Measurements from ENCODE around the gene BNIP5. TPM values are rescaled to one million over a fixed set of nuclear protein-coding genes. Genes with fewer than 3 reads are reported as not detected.

The BNIP5 gene
- total and polyA plus RNA-seq, 2 donors from 2014 or later: 0.44 TPM; not detected in 1

DNA sequence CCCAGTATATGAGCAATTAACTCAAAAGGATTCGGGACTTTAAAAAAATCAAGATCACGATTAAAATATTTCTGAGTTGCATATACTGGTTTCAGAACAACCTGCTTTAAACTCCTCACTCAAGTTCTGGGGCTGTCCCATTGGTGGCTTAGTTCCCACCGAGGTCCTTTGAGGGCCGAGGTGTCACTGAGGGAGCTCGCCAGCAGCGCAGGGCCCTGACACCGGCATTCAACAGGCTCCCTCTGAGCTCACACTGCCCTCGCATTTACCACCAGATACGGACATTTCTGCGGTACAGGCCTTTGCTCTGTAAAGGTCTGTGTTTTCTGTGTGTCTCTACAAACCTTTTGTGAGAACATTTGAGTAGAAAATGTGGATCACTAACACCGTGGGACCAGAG is 24.4 kb upstream of the BNIP5 start:
- intact Hi-C loops (cut with DNase I): no loop called here
- TF ChIP-seq, protein P1, sequence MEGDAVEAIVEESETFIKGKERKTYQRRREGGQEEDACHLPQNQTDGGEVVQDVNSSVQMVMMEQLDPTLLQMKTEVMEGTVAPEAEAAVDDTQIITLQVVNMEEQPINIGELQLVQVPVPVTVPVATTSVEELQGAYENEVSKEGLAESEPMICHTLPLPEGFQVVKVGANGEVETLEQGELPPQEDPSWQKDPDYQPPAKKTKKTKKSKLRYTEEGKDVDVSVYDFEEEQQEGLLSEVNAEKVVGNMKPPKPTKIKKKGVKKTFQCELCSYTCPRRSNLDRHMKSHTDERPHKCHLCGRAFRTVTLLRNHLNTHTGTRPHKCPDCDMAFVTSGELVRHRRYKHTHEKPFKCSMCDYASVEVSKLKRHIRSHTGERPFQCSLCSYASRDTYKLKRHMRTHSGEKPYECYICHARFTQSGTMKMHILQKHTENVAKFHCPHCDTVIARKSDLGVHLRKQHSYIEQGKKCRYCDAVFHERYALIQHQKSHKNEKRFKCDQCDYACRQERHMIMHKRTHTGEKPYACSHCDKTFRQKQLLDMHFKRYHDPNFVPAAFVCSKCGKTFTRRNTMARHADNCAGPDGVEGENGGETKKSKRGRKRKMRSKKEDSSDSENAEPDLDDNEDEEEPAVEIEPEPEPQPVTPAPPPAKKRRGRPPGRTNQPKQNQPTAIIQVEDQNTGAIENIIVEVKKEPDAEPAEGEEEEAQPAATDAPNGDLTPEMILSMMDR (IDR thresholded peaks at IDR 0.05; ENCODE audit: borderline replicate concordance, extremely low read depth, insufficient read depth): no peak
- H3K36me3 ChIP-seq (ENCODE audit: control insufficient read depth in 2 of 3, insufficient read depth in 3 of 3, low read length in 3 of 3): no peaks in the 10 kb centered on the region
- H3K4me3 ChIP-seq (ENCODE audit: low read length in 3 of 3): no peak overlapping the region
- H3K27me3 ChIP-seq (ENCODE audit: control insufficient read depth, insufficient read depth, low read length): no peaks in the 10 kb centered on the region
- FAIRE-seq: no peak
- H3K9ac ChIP-seq (ENCODE audit: low read length in 3 of 3): no peak overlapping the region
- peaks cover 0 to 8% (median 7%) of the 10 kb centered on the region in 3 donors for H3K4me1 ChIP-seq (ENCODE audit: control insufficient read depth in 2 of 3, insufficient read depth in 2 of 3, low read depth in 1 of 3, low read length in 3 of 3)
- H3K27ac ChIP-seq (ENCODE audit: low read depth in 2 of 2, low read length in 2 of 2): no peak overlapping the region
- no peak for DNase-seq
- no peaks in the 10 kb centered on the region for H3K9me3 ChIP-seq (ENCODE audit: control insufficient read depth in 2 of 3, insufficient read depth in 1 of 3, low read length in 3 of 3)

DNA sequence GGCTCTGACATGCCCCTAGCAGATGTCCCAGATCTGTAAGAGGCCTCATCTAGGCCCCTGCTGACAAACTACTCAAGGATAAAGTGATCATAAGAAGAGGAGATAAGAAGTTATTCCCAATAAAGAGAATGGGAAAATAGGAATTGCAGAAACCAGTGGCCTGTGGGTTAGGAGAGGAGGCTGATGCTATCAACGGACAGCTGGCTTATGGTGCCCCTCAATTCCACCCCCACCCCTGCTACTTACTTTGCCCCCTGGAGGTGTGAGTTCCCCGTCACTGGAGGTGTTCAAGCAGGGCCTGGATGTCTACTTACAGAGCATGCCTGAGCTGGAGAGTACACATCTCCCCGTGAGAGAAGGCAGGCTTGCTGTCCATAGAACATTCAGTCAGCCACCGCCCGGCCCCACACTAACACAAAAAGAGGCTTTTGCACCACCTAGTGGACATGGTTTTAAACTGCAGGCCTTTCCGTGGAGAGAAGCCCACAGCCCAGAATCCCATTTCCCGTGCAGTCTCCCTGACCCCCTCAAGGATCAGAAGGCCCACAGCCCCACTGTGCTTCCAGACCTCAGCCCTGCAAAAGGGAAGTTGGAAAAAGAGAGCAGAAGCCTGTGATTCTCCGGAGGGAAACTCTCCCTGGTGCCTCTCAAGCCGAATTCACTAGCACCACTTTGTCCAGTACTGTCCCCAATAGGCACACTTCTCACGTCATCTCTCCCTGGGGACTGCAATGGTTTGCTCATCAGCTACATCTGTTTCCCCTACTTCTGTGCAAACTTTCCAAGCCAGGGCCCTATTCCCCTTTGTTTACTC is 23.8 kb upstream of the BNIP5 start:
- H3K27me3 ChIP-seq (ENCODE audit: control insufficient read depth, insufficient read depth, low read length): no peaks in the 10 kb centered on the region
- DNase-seq (peak; percentile 80 to 94 (median 86)), FAIRE-seq (no peak)
- no peaks in the 10 kb centered on the region for H3K9me3 ChIP-seq (ENCODE audit: control insufficient read depth in 2 of 3, insufficient read depth in 1 of 3, low read length in 3 of 3)
- peaks cover 0 to 8% (median 7%) of the 10 kb centered on the region in 3 donors for H3K4me1 ChIP-seq (ENCODE audit: control insufficient read depth in 2 of 3, insufficient read depth in 2 of 3, low read depth in 1 of 3, low read length in 3 of 3)
- intact Hi-C loops (cut with DNase I): no loop called here
- H3K4me3 ChIP-seq (ENCODE audit: low read length in 3 of 3): no peak overlapping the region
- H3K27ac ChIP-seq (ENCODE audit: low read depth in 2 of 2, low read length in 2 of 2): no peak overlapping the region
- TF ChIP-seq, protein P1 (IDR thresholded peaks at IDR 0.05; ENCODE audit: borderline replicate concordance, extremely low read depth, insufficient read depth): peak; percentile 77
- H3K36me3 ChIP-seq (ENCODE audit: control insufficient read depth in 2 of 3, insufficient read depth in 3 of 3, low read length in 3 of 3): no peaks in the 10 kb centered on the region
- no peak overlapping the region for H3K9ac ChIP-seq (ENCODE audit: low read length in 3 of 3)

DNA sequence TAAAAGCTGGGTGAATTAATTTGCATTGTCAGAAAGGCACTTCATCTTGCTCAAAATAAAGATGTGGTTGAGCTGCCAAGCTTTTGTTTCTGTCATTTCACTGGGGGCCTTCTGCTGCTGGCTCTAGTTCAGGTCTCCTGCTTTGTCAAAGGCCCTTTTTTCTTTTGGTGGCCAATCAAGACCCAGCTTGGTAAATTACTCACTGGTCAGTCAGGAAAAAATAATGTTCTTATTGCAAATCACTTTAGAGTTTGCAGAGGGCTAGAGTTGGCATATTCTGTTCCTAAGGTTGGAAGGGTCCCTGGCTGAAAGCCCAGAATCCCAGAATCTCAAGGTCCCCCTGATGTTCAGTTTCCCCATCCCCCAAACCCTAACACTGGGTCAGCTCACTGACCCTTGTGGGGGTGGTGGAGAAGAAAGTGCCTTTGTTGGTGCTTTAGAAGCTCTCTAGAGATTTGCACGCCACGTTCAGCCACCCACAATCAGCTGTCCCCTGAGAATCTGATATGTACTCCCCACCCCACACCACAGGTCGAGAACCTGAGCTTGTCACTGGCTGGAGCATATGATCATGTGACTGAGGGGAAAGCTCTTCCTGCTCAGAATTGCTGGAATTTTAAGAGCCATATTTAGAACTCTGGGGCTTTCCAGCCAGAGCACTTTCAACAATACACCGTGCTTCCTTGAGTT is 21.7 kb upstream of the BNIP5 start:
- FAIRE-seq (no peak), DNase-seq (peak in 2 of 5 donors; percentile 26 to 48)
- H3K27me3 ChIP-seq (ENCODE audit: control insufficient read depth, insufficient read depth, low read length): no peaks in the 10 kb centered on the region
- intact Hi-C loops (cut with DNase I): no loop called here
- no peak overlapping the region for H3K4me3 ChIP-seq (ENCODE audit: low read length in 3 of 3)
- H3K9ac ChIP-seq (ENCODE audit: low read length in 3 of 3): no peak overlapping the region
- peak overlapping the region; percentile 26 to 37 for H3K27ac ChIP-seq (ENCODE audit: low read depth in 2 of 2, low read length in 2 of 2)
- H3K4me1 ChIP-seq (ENCODE audit: control insufficient read depth in 2 of 3, insufficient read depth in 2 of 3, low read depth in 1 of 3, low read length in 3 of 3): peaks cover 0 to 8% (median 7%) of the 10 kb centered on the region in 3 donors
- no peaks in the 10 kb centered on the region for H3K36me3 ChIP-seq (ENCODE audit: control insufficient read depth in 2 of 3, insufficient read depth in 3 of 3, low read length in 3 of 3)
- no peaks in the 10 kb centered on the region for H3K9me3 ChIP-seq (ENCODE audit: control insufficient read depth in 2 of 3, insufficient read depth in 1 of 3, low read length in 3 of 3)
- TF ChIP-seq, protein P1 (IDR thresholded peaks at IDR 0.05; ENCODE audit: borderline replicate concordance, extremely low read depth, insufficient read depth): no peak

All from kidney (tissue), 14 donors.